ENCODE results near the gene KIF16B.

DNA sequence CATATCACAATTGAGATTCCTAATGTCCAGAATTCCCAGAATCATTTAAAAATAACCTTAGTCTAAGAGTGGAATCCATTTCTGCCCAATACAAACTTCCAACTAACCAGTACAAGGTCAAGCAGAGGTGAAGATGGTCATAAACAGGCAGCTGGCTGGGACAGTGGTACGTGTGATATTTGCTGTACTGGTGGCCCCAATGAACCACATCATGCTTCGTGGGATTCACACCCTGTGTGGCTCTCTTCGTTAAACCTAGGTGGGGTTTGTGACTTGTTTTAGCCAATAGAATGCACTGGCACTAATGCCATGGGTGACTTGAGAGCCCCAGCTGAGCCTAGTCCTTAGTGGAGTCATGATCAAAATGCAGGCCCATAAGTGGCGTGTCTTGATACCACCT, 286.6 kb downstream of the KIF16B start:
- TF ChIP-seq, protein P1, sequence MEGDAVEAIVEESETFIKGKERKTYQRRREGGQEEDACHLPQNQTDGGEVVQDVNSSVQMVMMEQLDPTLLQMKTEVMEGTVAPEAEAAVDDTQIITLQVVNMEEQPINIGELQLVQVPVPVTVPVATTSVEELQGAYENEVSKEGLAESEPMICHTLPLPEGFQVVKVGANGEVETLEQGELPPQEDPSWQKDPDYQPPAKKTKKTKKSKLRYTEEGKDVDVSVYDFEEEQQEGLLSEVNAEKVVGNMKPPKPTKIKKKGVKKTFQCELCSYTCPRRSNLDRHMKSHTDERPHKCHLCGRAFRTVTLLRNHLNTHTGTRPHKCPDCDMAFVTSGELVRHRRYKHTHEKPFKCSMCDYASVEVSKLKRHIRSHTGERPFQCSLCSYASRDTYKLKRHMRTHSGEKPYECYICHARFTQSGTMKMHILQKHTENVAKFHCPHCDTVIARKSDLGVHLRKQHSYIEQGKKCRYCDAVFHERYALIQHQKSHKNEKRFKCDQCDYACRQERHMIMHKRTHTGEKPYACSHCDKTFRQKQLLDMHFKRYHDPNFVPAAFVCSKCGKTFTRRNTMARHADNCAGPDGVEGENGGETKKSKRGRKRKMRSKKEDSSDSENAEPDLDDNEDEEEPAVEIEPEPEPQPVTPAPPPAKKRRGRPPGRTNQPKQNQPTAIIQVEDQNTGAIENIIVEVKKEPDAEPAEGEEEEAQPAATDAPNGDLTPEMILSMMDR (IDR thresholded peaks at IDR 0.05 in 2 of 3, conservative IDR thresholded peaks at IDR 0.05 in 1 of 3; ENCODE audit: control insufficient read depth in 2 of 3, extremely low read depth in 1 of 3, insufficient read depth in 1 of 3, low read depth in 3 of 3, low read length in 3 of 3) = no peak
- TF ChIP-seq NR2C2 (IDR thresholded peaks at IDR 0.05; ENCODE audit: borderline replicate concordance, control insufficient read depth, insufficient read length, low read depth) (no peak), EP300 (IDR thresholded peaks at IDR 0.05; ENCODE audit: borderline replicate concordance in 1 of 2, control insufficient read depth in 1 of 2, low read depth in 2 of 2, low read length in 2 of 2) (no peak), ZBED1 (IDR thresholded peaks at IDR 0.05; ENCODE audit: borderline replicate concordance) (no peak), POLR2AphosphoS2 (IDR thresholded peaks at IDR 0.05; ENCODE audit: low read depth, low read length) (no peak), CBX5 (IDR thresholded peaks at IDR 0.05; ENCODE audit: low read depth) (no peak), POLR2A (IDR thresholded peaks at IDR 0.05; ENCODE audit: low read depth, low read length) (no peak), SRF (IDR thresholded peaks at IDR 0.05; ENCODE audit: low read depth in 2 of 2, low read length in 2 of 2) (no peak), ASH2L (IDR thresholded peaks at IDR 0.05; ENCODE audit: borderline replicate concordance, low read depth) (no peak), SP1 (IDR thresholded peaks at IDR 0.05; ENCODE audit: low read depth, low read length) (no peak), ZNF24 (IDR thresholded peaks at IDR 0.05) (no peak), JUND (IDR thresholded peaks at IDR 0.05; ENCODE audit: low read depth, low read length) (no peak)
- TF ChIP-seq, protein P2, sequence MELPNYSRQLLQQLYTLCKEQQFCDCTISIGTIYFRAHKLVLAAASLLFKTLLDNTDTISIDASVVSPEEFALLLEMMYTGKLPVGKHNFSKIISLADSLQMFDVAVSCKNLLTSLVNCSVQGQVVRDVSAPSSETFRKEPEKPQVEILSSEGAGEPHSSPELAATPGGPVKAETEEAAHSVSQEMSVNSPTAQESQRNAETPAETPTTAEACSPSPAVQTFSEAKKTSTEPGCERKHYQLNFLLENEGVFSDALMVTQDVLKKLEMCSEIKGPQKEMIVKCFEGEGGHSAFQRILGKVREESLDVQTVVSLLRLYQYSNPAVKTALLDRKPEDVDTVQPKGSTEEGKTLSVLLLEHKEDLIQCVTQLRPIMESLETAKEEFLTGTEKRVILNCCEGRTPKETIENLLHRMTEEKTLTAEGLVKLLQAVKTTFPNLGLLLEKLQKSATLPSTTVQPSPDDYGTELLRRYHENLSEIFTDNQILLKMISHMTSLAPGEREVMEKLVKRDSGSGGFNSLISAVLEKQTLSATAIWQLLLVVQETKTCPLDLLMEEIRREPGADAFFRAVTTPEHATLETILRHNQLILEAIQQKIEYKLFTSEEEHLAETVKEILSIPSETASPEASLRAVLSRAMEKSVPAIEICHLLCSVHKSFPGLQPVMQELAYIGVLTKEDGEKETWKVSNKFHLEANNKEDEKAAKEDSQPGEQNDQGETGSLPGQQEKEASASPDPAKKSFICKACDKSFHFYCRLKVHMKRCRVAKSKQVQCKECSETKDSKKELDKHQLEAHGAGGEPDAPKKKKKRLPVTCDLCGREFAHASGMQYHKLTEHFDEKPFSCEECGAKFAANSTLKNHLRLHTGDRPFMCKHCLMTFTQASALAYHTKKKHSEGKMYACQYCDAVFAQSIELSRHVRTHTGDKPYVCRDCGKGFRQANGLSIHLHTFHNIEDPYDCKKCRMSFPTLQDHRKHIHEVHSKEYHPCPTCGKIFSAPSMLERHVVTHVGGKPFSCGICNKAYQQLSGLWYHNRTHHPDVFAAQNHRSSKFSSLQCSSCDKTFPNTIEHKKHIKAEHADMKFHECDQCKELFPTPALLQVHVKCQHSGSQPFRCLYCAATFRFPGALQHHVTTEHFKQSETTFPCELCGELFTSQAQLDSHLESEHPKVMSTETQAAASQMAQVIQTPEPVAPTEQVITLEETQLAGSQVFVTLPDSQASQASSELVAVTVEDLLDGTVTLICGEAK (IDR thresholded peaks at IDR 0.05; ENCODE audit: borderline replicate concordance) = no peak
- TF ChIP-seq, protein P3, sequence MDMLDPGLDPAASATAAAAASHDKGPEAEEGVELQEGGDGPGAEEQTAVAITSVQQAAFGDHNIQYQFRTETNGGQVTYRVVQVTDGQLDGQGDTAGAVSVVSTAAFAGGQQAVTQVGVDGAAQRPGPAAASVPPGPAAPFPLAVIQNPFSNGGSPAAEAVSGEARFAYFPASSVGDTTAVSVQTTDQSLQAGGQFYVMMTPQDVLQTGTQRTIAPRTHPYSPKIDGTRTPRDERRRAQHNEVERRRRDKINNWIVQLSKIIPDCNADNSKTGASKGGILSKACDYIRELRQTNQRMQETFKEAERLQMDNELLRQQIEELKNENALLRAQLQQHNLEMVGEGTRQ (IDR thresholded peaks at IDR 0.05; ENCODE audit: borderline replicate concordance, low read depth, low read length) = no peak

Data from GM12878 (cell line).